ENCODE measurements around the gene SELENOO. TPM values are rescaled to one million over a fixed set of nuclear protein-coding genes. Genes with fewer than 3 reads are reported as not detected.

SELENOO gene
- total RNA-seq, 1 donor from 2014 or later: 25.0 TPM

DNA sequence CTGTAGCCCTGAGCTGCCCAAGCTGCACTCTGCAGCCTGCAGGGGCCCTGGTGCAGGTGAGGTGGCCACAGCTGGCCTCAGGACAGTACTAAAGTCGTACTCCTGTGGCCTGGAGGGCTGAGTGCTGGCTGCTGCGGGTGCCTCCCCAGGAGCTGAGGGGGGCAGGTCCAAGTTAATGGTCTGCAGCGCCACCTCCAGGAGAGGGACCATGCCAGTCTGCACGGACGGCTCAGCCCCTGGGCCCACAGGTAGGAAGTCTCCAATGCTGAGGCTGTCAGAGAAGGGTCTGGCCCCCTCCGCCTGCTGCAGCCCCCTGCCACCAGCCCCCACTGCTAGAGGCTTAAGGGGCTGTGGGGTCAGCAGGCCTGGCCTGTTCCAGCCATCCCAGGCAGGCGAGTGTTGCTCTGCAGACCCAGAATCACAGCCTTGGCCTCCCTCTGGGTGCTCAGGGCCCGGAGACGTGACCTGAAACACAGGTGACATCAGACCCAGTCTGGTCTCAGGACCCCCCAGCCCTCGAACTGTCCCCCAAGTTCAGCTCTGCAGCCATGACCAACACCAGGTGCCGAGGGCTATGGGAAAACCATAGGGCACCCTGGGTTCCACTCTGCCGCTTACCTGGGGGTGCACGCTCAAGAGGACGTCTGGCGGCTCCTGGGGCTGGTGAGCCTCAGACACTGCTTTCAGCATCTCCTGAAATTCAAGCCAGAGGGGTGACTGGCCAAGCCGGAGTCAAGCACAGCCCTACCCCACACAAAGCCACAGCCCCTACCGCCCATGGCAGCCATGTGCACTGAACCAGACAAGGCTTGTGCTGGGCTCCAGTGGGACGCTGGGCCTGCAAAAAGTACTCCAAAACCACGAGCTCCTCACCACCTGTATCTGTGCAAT lies 20.8 kb downstream of the SELENOO start:
- peaks cover 6% of the 10 kb centered on the region for H3K4me1 Mint-ChIP-seq (ENCODE audit: unreplicated experiment)
- no peak overlapping the region for H3K4me3 Mint-ChIP-seq (ENCODE audit: unreplicated experiment)
- H3K27ac Mint-ChIP-seq (ENCODE audit: unreplicated experiment): no peak overlapping the region
- H3K27me3 Mint-ChIP-seq (ENCODE audit: unreplicated experiment): no peaks in the 10 kb centered on the region
- TF ChIP-seq CTCF (IDR thresholded peaks at IDR 0.05): no peak
- DNase-seq (ENCODE audit: extremely low spot score, unreplicated experiment): no peak
- peaks cover 29% of the 10 kb centered on the region for H3K36me3 Mint-ChIP-seq (ENCODE audit: unreplicated experiment)
- H3K9me3 Mint-ChIP-seq (ENCODE audit: unreplicated experiment): no peaks in the 10 kb centered on the region

DNA sequence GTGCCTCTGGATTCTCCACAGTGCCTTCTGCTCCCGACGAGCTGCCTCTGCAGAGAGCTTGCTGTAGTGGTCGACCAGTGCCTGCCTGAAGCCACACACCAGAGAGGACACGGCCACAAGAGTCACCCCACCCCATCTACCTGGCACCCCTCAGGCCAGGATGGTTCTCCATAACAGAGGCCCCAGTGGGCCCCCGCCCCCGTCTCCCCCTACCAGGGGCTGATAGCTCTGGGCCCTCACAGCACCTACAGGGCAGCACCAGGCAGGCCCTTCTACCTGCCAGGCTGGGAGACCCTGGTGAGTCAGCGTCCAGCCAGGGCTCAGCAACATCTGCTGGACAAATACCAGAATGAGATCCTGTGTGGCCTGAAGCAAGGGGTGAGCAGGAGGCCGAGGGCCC lies 21.7 kb downstream of the SELENOO start:
- no peak for TF ChIP-seq CTCF (IDR thresholded peaks at IDR 0.05)
- Mint-ChIP-seq H3K27me3 (ENCODE audit: unreplicated experiment) (no peaks in the 10 kb centered on the region), H3K9me3 (ENCODE audit: unreplicated experiment) (no peaks in the 10 kb centered on the region), H3K4me1 (ENCODE audit: unreplicated experiment) (peaks cover 6% of the 10 kb centered on the region), H3K36me3 (ENCODE audit: unreplicated experiment) (peaks cover 32% of the 10 kb centered on the region), H3K4me3 (ENCODE audit: unreplicated experiment) (no peak overlapping the region), H3K27ac (ENCODE audit: unreplicated experiment) (no peak overlapping the region)
- DNase-seq (ENCODE audit: extremely low spot score, unreplicated experiment): no peak

- Mint-ChIP-seq H3K36me3 (ENCODE audit: unreplicated experiment) (peaks cover 30% of the 10 kb centered on the region), H3K4me1 (ENCODE audit: unreplicated experiment) (peaks cover 6% of the 10 kb centered on the region), H3K4me3 (ENCODE audit: unreplicated experiment) (no peak overlapping the region), H3K27me3 (ENCODE audit: unreplicated experiment) (no peaks in the 10 kb centered on the region), H3K27ac (ENCODE audit: unreplicated experiment) (no peak overlapping the region), H3K9me3 (ENCODE audit: unreplicated experiment) (no peaks in the 10 kb centered on the region)
- no peak for DNase-seq (ENCODE audit: extremely low spot score, unreplicated experiment)
- no peak for TF ChIP-seq CTCF (IDR thresholded peaks at IDR 0.05)
Measured at GRCh38 chr22:50224071-50224470, 23.3 kb downstream of the SELENOO start.

DNA sequence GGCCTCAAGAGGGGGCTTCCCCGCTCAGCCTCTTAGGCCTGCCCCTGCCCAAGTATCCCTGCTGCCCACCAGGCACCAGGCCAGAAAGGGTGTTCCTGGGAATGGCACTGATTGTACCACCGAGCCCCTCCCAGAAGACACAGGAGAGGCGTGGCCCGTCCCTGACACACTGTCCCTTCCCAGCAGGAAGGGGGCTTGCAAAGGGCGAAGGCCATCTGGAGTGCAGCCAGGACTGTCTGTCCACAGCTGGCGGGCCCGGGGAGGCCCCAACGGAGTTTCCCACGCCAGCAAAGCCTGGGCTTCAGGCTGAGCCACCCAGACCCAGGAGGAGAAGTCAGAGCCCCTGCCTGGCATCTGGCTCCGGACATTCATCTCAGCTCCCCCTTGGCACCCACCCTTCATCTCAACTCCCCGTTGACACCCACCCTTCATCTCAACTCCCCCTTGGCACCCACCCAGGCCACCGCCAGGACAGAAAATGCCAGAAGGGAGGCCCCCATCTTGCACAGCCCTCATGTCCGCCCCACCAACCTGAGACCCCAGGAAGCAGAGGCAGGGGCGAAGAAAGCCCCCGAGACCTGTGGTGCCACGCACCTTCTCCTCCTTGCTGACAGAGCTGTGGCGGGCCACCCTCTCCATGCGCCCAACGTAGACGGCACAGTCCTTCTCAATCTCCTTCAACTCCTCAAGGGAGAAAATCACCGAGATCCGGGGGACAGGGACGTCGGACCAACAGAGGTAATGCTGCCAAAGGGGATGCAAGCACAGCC lies 24.6 kb downstream of the SELENOO start:
- Mint-ChIP-seq H3K4me1 (ENCODE audit: unreplicated experiment) (no peaks in the 10 kb centered on the region), H3K36me3 (ENCODE audit: unreplicated experiment) (peaks cover 33% of the 10 kb centered on the region), H3K27ac (ENCODE audit: unreplicated experiment) (no peak overlapping the region), H3K27me3 (ENCODE audit: unreplicated experiment) (no peaks in the 10 kb centered on the region), H3K9me3 (ENCODE audit: unreplicated experiment) (no peaks in the 10 kb centered on the region), H3K4me3 (ENCODE audit: unreplicated experiment) (no peak overlapping the region)
- no peak for TF ChIP-seq CTCF (IDR thresholded peaks at IDR 0.05)
- DNase-seq (ENCODE audit: extremely low spot score, unreplicated experiment): no peak
